ENCODE results near the gene ARFGAP3. TPM values are rescaled to one million over a fixed set of nuclear protein-coding genes. Genes with fewer than 3 reads are reported as not detected.

Gene ARFGAP3
- total RNA-seq, 1 donor from 2014 or later, result 45.2 TPM

- Mint-ChIP-seq H3K27ac (no peak overlapping the region), H3K36me3 (ENCODE audit: low read depth) (peaks cover 40% of the 10 kb centered on the region), H3K27me3 (ENCODE audit: low read depth) (no peaks in the 10 kb centered on the region), H3K4me1 (ENCODE audit: low read depth) (peaks cover 11% of the 10 kb centered on the region), H3K4me3 (ENCODE audit: low read depth) (no peak overlapping the region), H3K9me3 (no peaks in the 10 kb centered on the region)
- DNase-seq (ENCODE audit: low spot score), result no peak
- intact Hi-C loops (cut with micrococcal nuclease), result loop anchor here (1.0 kb wide), 1 partner anchor 39 kb away; no protein-coding TSS in a partner anchor
Measured at GRCh38 chr22:42819412-42820044, 37.5 kb downstream of the ARFGAP3 start.

- H3K4me1 Mint-ChIP-seq (ENCODE audit: low read depth), result peaks cover 11% of the 10 kb centered on the region
- no peak for DNase-seq (ENCODE audit: low spot score)
- H3K4me3 Mint-ChIP-seq (ENCODE audit: low read depth), result no peak overlapping the region
- no peaks in the 10 kb centered on the region for H3K9me3 Mint-ChIP-seq
- no peak overlapping the region for H3K27ac Mint-ChIP-seq
- intact Hi-C loops (cut with micrococcal nuclease), result no loop called here
- no peaks in the 10 kb centered on the region for H3K27me3 Mint-ChIP-seq (ENCODE audit: low read depth)
- H3K36me3 Mint-ChIP-seq (ENCODE audit: low read depth), result peaks cover 42% of the 10 kb centered on the region
Measured at GRCh38 chr22:42817556-42817955, 39.5 kb downstream of the ARFGAP3 start.

DNA sequence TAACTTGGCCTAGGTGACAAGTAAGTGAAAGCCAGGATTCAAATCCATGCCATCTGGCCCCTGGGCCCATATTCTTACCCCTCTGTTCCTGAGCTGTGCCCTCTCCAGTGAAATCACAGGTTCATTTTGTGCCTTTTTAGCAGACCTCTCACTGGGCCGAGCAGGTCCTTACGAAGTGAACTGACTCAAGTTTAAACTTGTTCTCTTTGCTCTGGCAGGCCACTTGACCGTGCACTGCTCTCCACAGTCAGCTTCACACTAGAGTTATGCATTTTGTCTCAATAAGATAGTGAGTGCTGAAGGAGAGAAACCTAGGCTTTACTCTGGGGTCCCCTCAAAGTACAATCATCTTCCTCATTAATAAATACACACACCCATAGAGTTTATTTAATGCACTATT lies 40.7 kb downstream of the ARFGAP3 start:
- Mint-ChIP-seq H3K36me3 (ENCODE audit: low read depth) (peaks cover 32% of the 10 kb centered on the region), H3K27me3 (ENCODE audit: low read depth) (no peaks in the 10 kb centered on the region), H3K27ac (no peak overlapping the region), H3K9me3 (no peaks in the 10 kb centered on the region), H3K4me3 (ENCODE audit: low read depth) (no peak overlapping the region), H3K4me1 (ENCODE audit: low read depth) (peaks cover 11% of the 10 kb centered on the region)
- intact Hi-C loops (cut with micrococcal nuclease), result no loop called here
- DNase-seq (ENCODE audit: low spot score), result no peak

DNA sequence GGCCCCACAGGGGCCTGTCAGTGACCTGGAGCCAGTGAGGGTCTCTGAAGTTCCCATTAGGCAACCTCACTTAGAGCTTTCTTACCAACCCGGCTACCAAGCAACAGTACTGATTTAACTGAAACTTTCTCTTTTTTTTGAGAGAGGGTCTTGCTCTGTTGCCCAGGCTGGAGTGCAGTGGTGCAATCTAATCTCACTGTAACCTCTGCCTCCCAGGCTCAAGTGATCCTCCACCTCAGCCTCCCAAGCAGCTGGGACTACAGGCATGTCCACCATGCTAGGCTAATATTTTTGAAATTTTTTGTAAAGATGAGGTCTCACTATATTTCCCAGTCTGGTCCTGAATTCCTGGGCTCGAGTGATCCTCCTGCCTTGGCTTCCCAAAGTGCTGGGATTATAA lies 42.5 kb downstream of the ARFGAP3 start:
- Mint-ChIP-seq H3K27me3 (ENCODE audit: low read depth) (no peaks in the 10 kb centered on the region), H3K9me3 (no peaks in the 10 kb centered on the region), H3K4me3 (ENCODE audit: low read depth) (no peak overlapping the region), H3K27ac (no peak overlapping the region), H3K36me3 (ENCODE audit: low read depth) (peaks cover 30% of the 10 kb centered on the region), H3K4me1 (ENCODE audit: low read depth) (no peaks in the 10 kb centered on the region)
- intact Hi-C loops (cut with micrococcal nuclease), result no loop called here
- DNase-seq (ENCODE audit: low spot score), result no peak

DNA sequence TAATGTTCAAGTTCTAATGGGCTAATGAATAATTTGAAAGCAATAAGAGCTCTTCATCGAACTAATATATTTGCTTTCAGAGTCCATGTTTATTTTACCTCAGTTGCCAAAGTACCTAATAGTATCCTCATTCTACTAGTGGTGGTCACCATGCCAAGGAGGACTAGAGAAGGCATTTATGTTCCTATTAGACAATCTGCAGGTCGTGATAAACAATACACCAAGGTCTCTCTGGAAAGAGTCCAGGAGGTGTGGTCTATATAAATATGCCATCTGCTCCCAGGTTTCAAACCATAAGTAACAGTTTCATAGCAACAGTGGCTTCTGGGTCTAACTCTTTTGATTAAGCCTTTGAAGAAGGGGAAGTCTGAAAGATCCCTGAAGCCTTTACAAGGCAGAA lies 42.9 kb downstream of the ARFGAP3 start:
- DNase-seq (ENCODE audit: low spot score), result no peak
- Mint-ChIP-seq H3K27ac (no peak overlapping the region), H3K36me3 (ENCODE audit: low read depth) (peaks cover 32% of the 10 kb centered on the region), H3K27me3 (ENCODE audit: low read depth) (no peaks in the 10 kb centered on the region), H3K9me3 (no peaks in the 10 kb centered on the region), H3K4me3 (ENCODE audit: low read depth) (no peak overlapping the region), H3K4me1 (ENCODE audit: low read depth) (no peaks in the 10 kb centered on the region)
- intact Hi-C loops (cut with micrococcal nuclease), result no loop called here

- intact Hi-C loops (cut with micrococcal nuclease), result no loop called here
- Mint-ChIP-seq H3K4me3 (ENCODE audit: low read depth) (no peak overlapping the region), H3K9me3 (no peaks in the 10 kb centered on the region), H3K36me3 (ENCODE audit: low read depth) (peaks cover 36% of the 10 kb centered on the region), H3K27ac (no peak overlapping the region), H3K4me1 (ENCODE audit: low read depth) (no peaks in the 10 kb centered on the region), H3K27me3 (ENCODE audit: low read depth) (no peaks in the 10 kb centered on the region)
- DNase-seq (ENCODE audit: low spot score), result no peak
Measured at GRCh38 chr22:42813501-42813900, 43.6 kb downstream of the ARFGAP3 start.

DNA sequence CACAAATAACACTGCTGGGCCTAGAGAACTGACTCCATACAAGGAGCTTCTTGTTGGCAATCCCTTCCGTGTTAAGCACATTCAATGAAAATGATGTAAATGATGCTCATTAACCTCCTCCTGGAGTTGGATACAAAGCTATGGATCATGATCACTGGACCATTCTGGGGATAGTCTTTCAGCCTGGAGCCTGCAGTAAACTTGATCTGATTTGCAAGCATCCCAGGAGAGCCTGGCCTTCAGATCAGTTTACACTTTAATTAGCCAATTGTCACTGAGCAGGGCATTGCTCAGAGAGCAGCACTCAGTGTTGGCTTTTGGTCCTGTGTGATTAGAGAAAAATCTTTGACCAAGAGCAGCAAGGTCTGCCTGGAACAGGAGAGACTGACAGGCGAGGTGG lies 45.6 kb downstream of the ARFGAP3 start:
- H3K4me3 Mint-ChIP-seq (ENCODE audit: low read depth), result no peak overlapping the region
- peaks cover 40% of the 10 kb centered on the region for H3K36me3 Mint-ChIP-seq (ENCODE audit: low read depth)
- no peaks in the 10 kb centered on the region for H3K9me3 Mint-ChIP-seq
- intact Hi-C loops (cut with micrococcal nuclease), result no loop called here
- H3K27me3 Mint-ChIP-seq (ENCODE audit: low read depth), result no peaks in the 10 kb centered on the region
- H3K4me1 Mint-ChIP-seq (ENCODE audit: low read depth), result no peaks in the 10 kb centered on the region
- DNase-seq (ENCODE audit: low spot score), result no peak
- no peak overlapping the region for H3K27ac Mint-ChIP-seq

- Mint-ChIP-seq H3K9me3 (no peaks in the 10 kb centered on the region), H3K4me3 (ENCODE audit: low read depth) (no peak overlapping the region), H3K27ac (no peak overlapping the region), H3K4me1 (ENCODE audit: low read depth) (no peaks in the 10 kb centered on the region), H3K36me3 (ENCODE audit: low read depth) (peaks cover 50% of the 10 kb centered on the region), H3K27me3 (ENCODE audit: low read depth) (no peaks in the 10 kb centered on the region)
- intact Hi-C loops (cut with micrococcal nuclease), result no loop called here
- no peak for DNase-seq (ENCODE audit: low spot score)
Measured at GRCh38 chr22:42808521-42808920, 48.6 kb downstream of the ARFGAP3 start.

- intact Hi-C loops (cut with micrococcal nuclease), result no loop called here
- Mint-ChIP-seq H3K27ac (no peak overlapping the region), H3K27me3 (ENCODE audit: low read depth) (no peaks in the 10 kb centered on the region), H3K4me3 (ENCODE audit: low read depth) (no peak overlapping the region), H3K4me1 (ENCODE audit: low read depth) (no peaks in the 10 kb centered on the region), H3K9me3 (no peaks in the 10 kb centered on the region), H3K36me3 (ENCODE audit: low read depth) (peaks cover 47% of the 10 kb centered on the region)
- no peak for DNase-seq (ENCODE audit: low spot score)
Measured at GRCh38 chr22:42807185-42807584, 49.9 kb downstream of the ARFGAP3 start.

DNA sequence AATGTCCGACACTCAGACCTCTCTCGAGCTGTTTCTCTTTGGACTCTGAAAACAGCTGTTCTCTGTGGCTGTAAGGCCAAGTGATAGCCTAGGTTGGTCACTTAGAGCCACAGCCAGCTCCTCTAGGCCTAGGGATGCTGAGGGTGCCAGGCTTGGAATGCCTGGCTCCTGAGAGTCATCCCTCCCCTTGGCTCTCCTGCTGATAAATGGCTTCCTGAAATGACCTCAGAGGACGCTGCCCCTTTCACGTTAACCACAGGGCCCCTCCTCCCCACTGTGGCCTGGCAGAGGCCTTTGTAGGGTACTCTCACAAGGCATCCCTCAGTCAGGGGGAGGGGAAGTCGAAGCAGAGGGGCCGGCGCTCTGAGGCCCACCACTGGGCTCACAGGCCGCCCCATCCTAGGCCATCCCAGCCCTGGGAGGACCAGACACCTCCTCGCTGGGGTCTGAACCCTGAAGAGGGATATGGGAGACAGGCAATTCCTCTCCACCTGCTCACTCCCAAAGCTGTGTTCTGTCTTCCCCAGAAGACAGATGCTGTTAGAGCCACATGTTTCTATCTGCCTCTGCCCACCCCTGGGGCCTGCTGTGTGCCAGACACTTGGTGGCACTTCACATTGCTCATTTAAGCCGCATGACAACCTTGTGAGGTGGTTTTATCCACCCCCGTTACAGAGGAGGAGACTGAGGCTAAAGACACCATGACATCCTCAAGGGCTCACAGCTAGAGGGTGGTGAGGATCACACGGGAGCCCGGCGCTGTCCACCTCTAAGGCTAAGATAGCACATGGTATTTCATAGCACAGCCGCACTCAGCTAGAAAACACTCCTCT lies 50.9 kb downstream of the ARFGAP3 start:
- intact Hi-C loops (cut with micrococcal nuclease), result no loop called here
- no peaks in the 10 kb centered on the region for H3K9me3 Mint-ChIP-seq
- no peaks in the 10 kb centered on the region for H3K27me3 Mint-ChIP-seq (ENCODE audit: low read depth)
- H3K4me3 Mint-ChIP-seq (ENCODE audit: low read depth), result no peak overlapping the region
- H3K36me3 Mint-ChIP-seq (ENCODE audit: low read depth), result peaks cover 52% of the 10 kb centered on the region
- no peak for DNase-seq (ENCODE audit: low spot score)
- no peak overlapping the region for H3K27ac Mint-ChIP-seq
- no peaks in the 10 kb centered on the region for H3K4me1 Mint-ChIP-seq (ENCODE audit: low read depth)

- no peak overlapping the region for H3K27ac Mint-ChIP-seq
- no peaks in the 10 kb centered on the region for H3K9me3 Mint-ChIP-seq
- intact Hi-C loops (cut with micrococcal nuclease), result no loop called here
Measured at GRCh38 chr22:42805016-42805997, 51.8 kb downstream of the ARFGAP3 start.

GRCh38 chr22:42803389-42803788 lies 53.7 kb downstream of the ARFGAP3 start:
- DNase-seq (ENCODE audit: low spot score), result no peak
- H3K9me3 Mint-ChIP-seq, result no peaks in the 10 kb centered on the region
- H3K27me3 Mint-ChIP-seq (ENCODE audit: low read depth), result no peaks in the 10 kb centered on the region
- no peaks in the 10 kb centered on the region for H3K4me1 Mint-ChIP-seq (ENCODE audit: low read depth)
- intact Hi-C loops (cut with micrococcal nuclease), result no loop called here
- no peak overlapping the region for H3K4me3 Mint-ChIP-seq (ENCODE audit: low read depth)
- peaks cover 43% of the 10 kb centered on the region for H3K36me3 Mint-ChIP-seq (ENCODE audit: low read depth)
- H3K27ac Mint-ChIP-seq, result no peak overlapping the region

More at GRCh38 chr22:42805016-42805997, 51.8 kb downstream of the ARFGAP3 start:
- H3K4me1 Mint-ChIP-seq (ENCODE audit: low read depth), result no peaks in the 10 kb centered on the region
- no peak overlapping the region for H3K4me3 Mint-ChIP-seq (ENCODE audit: low read depth)
- no peak for DNase-seq (ENCODE audit: low spot score)
- peaks cover 51% of the 10 kb centered on the region for H3K36me3 Mint-ChIP-seq (ENCODE audit: low read depth)
- no peaks in the 10 kb centered on the region for H3K27me3 Mint-ChIP-seq (ENCODE audit: low read depth)
